Endodermal cell (in vitro differentiated cells): Measurements from ENCODE around the gene CCNC. TPM values are rescaled to one million over a fixed set of nuclear protein-coding genes. Genes with fewer than 3 reads are reported as not detected.

Experiments
- DNase-seq: peaks from one replicate; pipeline ENCODE4 v3.0.0-alpha.2; 2017
- H3K27ac ChIP-seq: 2 replicates; pipeline ENCODE4 v1.5.1; 2013; ENCODE audit warnings: mild to moderate bottlenecking, low read depth, low read length, moderate library complexity
- H3K27me3 ChIP-seq: 2 replicates; pipeline ENCODE4 v1.6.1; 2013; ENCODE audit warnings: mild to moderate bottlenecking, low read length, moderate library complexity; ENCODE audit not compliant: insufficient read depth, control insufficient read depth, poor library complexity, severe bottlenecking
- H3K36me3 ChIP-seq: 2 replicates; pipeline ENCODE4 v1.7.0; 2013; ENCODE audit warnings: mild to moderate bottlenecking, low read length, moderate library complexity; ENCODE audit not compliant: control insufficient read depth, insufficient read depth
- H3K4me1 ChIP-seq: one replicate; pipeline ENCODE4 v1.7.0; 2013; ENCODE audit warnings: low read length; ENCODE audit not compliant: control insufficient read depth, insufficient read depth
- H3K4me3 ChIP-seq: 2 replicates; pipeline ENCODE4 v1.5.1; 2013; ENCODE audit warnings: mild to moderate bottlenecking, low read length, moderate library complexity
- H3K9ac ChIP-seq: 2 replicates; pipeline ENCODE4 v1.6.1; 2013; ENCODE audit warnings: mild to moderate bottlenecking, low read length, moderate library complexity; ENCODE audit not compliant: poor library complexity, severe bottlenecking; ENCODE audit errors: extremely low read depth
- H3K9me3 ChIP-seq: 2 replicates; pipeline ENCODE4 v1.6.1; 2013; ENCODE audit warnings: mild to moderate bottlenecking, low read length, moderate library complexity; ENCODE audit not compliant: control insufficient read depth
- H3K27ac Mint-ChIP-seq: 2 replicates; pipeline ENCODE4 v1.8.0; 2020; ENCODE audit warnings: mixed read lengths
- H3K27me3 Mint-ChIP-seq: 2 replicates; pipeline ENCODE4 v1.8.0; 2021; ENCODE audit warnings: mild to moderate bottlenecking, mixed read lengths; ENCODE audit not compliant: insufficient read depth
- H3K36me3 Mint-ChIP-seq: 2 replicates; pipeline ENCODE4 v1.8.0; 2020; ENCODE audit warnings: low read depth, mixed read lengths
- H3K4me1 Mint-ChIP-seq: 2 replicates; pipeline ENCODE4 v1.8.0; 2020; ENCODE audit warnings: mixed read lengths
- H3K4me3 Mint-ChIP-seq: 2 replicates; pipeline ENCODE4 v1.8.0; 2020; ENCODE audit warnings: mild to moderate bottlenecking, moderate library complexity, mixed read lengths
- H3K9me3 Mint-ChIP-seq: 2 replicates; pipeline ENCODE4 v1.8.0; 2020; ENCODE audit warnings: mild to moderate bottlenecking, mixed read lengths
- WGBS, 2 experiments: methylation state at CpG; one replicate each; pipeline versions ENCODE4 v1.1.5 to v1.1.7; 2013; ENCODE audit warnings: missing lambda C conversion rate in 2 of 2, mixed read lengths in 1 of 2; ENCODE audit not compliant: insufficient coverage in 1 of 2, insufficient read length in 1 of 2; 5-methylcytosine and 5-hydroxymethylcytosine counted together
- total RNA-seq, 2 donors: library from RNA; stranded (reverse); fragmentation: NEBNext Ultra II Directional in 1 of 2; extraction: Animal tissue kit (Norgen Biotek cat#: 25700) in 1 of 2; gene quantifications; 2 replicates in 1 of 2; 3 replicates in 1 of 2; pipeline ENCODE4 v1.2.1, GENCODE V29; 2021
- TF ChIP-seq, protein P1 (sequence below): fragments of 200-600 bp; sonication (generic); conservative IDR thresholded peaks from 2 replicates; pipeline ENCODE4 v1.5.0; 2021; ENCODE audit warnings: antibody characterized with exemption, mild to moderate bottlenecking

Gene CCNC
- total RNA-seq, 2 donors from 2014 or later: 96.4 to 99.2 TPM

DNA sequence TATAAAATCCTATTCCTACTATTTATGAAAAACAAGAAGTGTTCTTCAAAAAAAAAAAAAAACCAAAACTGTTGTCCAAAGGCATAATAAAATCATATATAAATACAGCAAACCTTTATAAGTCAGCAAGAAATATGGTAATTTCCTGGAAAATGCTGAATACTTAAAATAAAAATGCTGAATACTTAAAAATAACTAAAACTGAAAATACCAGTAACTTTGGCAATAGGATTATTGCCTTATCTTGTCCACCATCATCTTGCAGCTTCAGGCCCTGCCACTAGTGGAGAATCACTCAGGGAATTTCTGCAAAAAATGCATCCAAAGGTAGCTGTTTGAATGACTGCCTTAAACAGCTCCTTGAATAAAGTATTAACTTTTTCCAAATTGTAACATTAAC lies 24.5 kb downstream of the CCNC start:
- peaks cover 65% of the 10 kb centered on the region for H3K36me3 Mint-ChIP-seq
- TF ChIP-seq, protein P1, sequence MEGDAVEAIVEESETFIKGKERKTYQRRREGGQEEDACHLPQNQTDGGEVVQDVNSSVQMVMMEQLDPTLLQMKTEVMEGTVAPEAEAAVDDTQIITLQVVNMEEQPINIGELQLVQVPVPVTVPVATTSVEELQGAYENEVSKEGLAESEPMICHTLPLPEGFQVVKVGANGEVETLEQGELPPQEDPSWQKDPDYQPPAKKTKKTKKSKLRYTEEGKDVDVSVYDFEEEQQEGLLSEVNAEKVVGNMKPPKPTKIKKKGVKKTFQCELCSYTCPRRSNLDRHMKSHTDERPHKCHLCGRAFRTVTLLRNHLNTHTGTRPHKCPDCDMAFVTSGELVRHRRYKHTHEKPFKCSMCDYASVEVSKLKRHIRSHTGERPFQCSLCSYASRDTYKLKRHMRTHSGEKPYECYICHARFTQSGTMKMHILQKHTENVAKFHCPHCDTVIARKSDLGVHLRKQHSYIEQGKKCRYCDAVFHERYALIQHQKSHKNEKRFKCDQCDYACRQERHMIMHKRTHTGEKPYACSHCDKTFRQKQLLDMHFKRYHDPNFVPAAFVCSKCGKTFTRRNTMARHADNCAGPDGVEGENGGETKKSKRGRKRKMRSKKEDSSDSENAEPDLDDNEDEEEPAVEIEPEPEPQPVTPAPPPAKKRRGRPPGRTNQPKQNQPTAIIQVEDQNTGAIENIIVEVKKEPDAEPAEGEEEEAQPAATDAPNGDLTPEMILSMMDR: peak; percentile 36

DNA sequence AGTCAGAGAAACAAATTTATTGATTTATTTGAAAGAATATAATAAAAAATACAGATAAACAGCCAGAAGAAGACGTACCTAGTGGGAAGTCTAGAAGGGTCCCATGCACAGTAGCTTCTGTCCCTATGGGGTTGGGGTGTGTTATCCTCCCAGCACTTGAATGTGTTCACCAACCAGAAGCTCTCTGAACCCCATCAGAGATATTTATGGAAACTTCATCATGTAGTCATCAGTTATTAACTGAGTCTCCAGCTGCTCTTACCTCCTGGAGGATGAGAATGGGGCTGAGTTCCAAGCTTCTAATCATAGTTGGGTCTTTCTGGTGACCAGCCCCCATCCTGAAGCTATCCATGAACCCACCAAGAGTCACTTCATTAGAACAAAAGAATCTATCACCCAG lies 37.8 kb downstream of the CCNC start:
- TF ChIP-seq, protein P1: no peak
- H3K36me3 ChIP-seq: peaks cover 43% of the 10 kb centered on the region
- no peak overlapping the region for H3K4me3 ChIP-seq
- H3K9ac ChIP-seq: no peak overlapping the region
- no peak overlapping the region for H3K27ac ChIP-seq
- H3K4me1 Mint-ChIP-seq: no peaks in the 10 kb centered on the region
- no peaks in the 10 kb centered on the region for H3K9me3 ChIP-seq
- no peaks in the 10 kb centered on the region for H3K4me1 ChIP-seq
- H3K27me3 Mint-ChIP-seq: no peaks in the 10 kb centered on the region
- peaks cover 37% of the 10 kb centered on the region for H3K36me3 Mint-ChIP-seq
- H3K9me3 Mint-ChIP-seq: no peaks in the 10 kb centered on the region
- 100% methylated on average over 1 of the region's 1 CpG; no CpG with 5 or more reads in 1 of the 2 experiments for WGBS, 2 experiments
- DNase-seq: no peak
- H3K27ac Mint-ChIP-seq: no peak overlapping the region
- no peaks in the 10 kb centered on the region for H3K27me3 ChIP-seq
- H3K4me3 Mint-ChIP-seq: no peak overlapping the region

More for the DNA sequence above, 24.5 kb downstream of the CCNC start:
- Histone ChIP-seq H3K27ac (no peak overlapping the region), H3K27me3 (no peaks in the 10 kb centered on the region), H3K9me3 (no peaks in the 10 kb centered on the region), H3K4me3 (no peak overlapping the region), H3K9ac (no peak overlapping the region), H3K4me1 (no peaks in the 10 kb centered on the region), H3K36me3 (peaks cover 87% of the 10 kb centered on the region)
- Mint-ChIP-seq H3K4me1 (no peaks in the 10 kb centered on the region), H3K9me3 (no peaks in the 10 kb centered on the region), H3K27ac (no peak overlapping the region), H3K4me3 (no peak overlapping the region), H3K27me3 (no peaks in the 10 kb centered on the region)
- DNase-seq: no peak

DNA sequence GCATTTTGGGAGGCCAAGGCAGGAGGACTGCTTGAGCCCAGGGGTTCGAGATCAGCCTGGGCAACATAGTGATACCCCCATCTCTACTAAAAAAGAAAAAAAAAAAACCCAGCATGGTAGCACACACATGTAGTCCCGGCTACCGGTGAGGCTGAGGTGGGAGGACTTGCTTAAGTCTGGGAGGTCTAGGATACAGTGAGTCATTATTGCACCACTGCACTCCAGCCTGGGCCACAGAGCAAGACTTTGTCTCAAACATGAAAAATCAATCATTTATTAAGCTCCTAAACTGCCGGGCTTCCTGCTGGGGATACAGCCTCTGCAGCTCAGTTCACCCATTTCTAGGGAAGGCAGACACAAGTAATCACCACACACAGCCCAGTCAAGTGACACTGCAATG lies 45.9 kb downstream of the CCNC start:
- peaks cover 5% of the 10 kb centered on the region for H3K36me3 ChIP-seq
- no peak overlapping the region for H3K27ac Mint-ChIP-seq
- 100% methylated on average over 3 to 4 of the region's 4 CpGs for WGBS, 2 experiments
- no peaks in the 10 kb centered on the region for H3K27me3 Mint-ChIP-seq
- H3K4me1 Mint-ChIP-seq: no peaks in the 10 kb centered on the region
- H3K4me3 ChIP-seq: no peak overlapping the region
- no peaks in the 10 kb centered on the region for H3K4me1 ChIP-seq
- peaks cover 6% of the 10 kb centered on the region for H3K36me3 Mint-ChIP-seq
- TF ChIP-seq, protein P1: no peak
- H3K9me3 ChIP-seq: no peaks in the 10 kb centered on the region
- no peak overlapping the region for H3K27ac ChIP-seq
- H3K9ac ChIP-seq: no peak overlapping the region
- H3K9me3 Mint-ChIP-seq: no peaks in the 10 kb centered on the region
- no peak for DNase-seq
- H3K27me3 ChIP-seq: no peaks in the 10 kb centered on the region
- peak overlapping the region; percentile 98 for H3K4me3 Mint-ChIP-seq
